Fibroblast of the aortic adventitia (primary cell): Measurements from ENCODE around the gene STIL. TPM values are rescaled to one million over a fixed set of nuclear protein-coding genes. Genes with fewer than 3 reads are reported as not detected.

Source experiments
- DNase-seq: peaks from one replicate; pipeline ENCODE4 v3.0.0-alpha.2; 2010; ENCODE audit warnings: low read depth
- H3K4me3 ChIP-seq: 2 replicates; pipeline ENCODE4 v1.5.1; 2011; ENCODE audit warnings: low read depth, mild to moderate bottlenecking, control low read depth, low read length, moderate library complexity
- CTCF ChIP-seq: IDR thresholded peaks from 2 replicates; pipeline ENCODE4 v1.5.1; 2011; ENCODE audit warnings: mild to moderate bottlenecking, low read length, control low read depth, inconsistent platforms; ENCODE audit not compliant: insufficient read depth
- total RNA-seq: library from RNA; depleted of rRNA; stranded (reverse); fragments of >200 nt; gene quantifications from 2 replicates; pipeline ENCODE4 v1.2.3, GENCODE V29; 2012; ENCODE audit warnings: low replicate concordance

The STIL gene
- total RNA-seq, 1 donor = 29.1 TPM

GRCh38 chr1:47216278-47217059 is 97.5 kb downstream of the STIL start:
- no peak for TF ChIP-seq CTCF
- DNase-seq = no peak
- no peak overlapping the region for H3K4me3 ChIP-seq

GRCh38 chr1:47215713-47216112 is 98.2 kb downstream of the STIL start:
- no peak overlapping the region for H3K4me3 ChIP-seq
- TF ChIP-seq CTCF = no peak
- no peak for DNase-seq

- no peak for TF ChIP-seq CTCF
- DNase-seq = no peak
These were observed 99.4 kb downstream of the STIL start for GRCh38 chr1:47214549-47214948.

GRCh38 chr1:47213230-47213963 is 100.5 kb downstream of the STIL start:
- TF ChIP-seq CTCF = no peak
- no peak overlapping the region for H3K4me3 ChIP-seq
- DNase-seq = no peak

More at GRCh38 chr1:47214549-47214948, 99.4 kb downstream of the STIL start:
- no peak overlapping the region for H3K4me3 ChIP-seq

- DNase-seq = no peak
- no peak for TF ChIP-seq CTCF
These were observed 101.2 kb downstream of the STIL start for GRCh38 chr1:47212636-47213229.

GRCh38 chr1:47211796-47212269 is 102.1 kb downstream of the STIL start:
- TF ChIP-seq CTCF = no peak
- no peak overlapping the region for H3K4me3 ChIP-seq
- DNase-seq = no peak

More at GRCh38 chr1:47212636-47213229, 101.2 kb downstream of the STIL start:
- H3K4me3 ChIP-seq = no peak overlapping the region
